Umbilical cord (tissue), 2 donors: ENCODE results near the gene SETD7. TPM values are rescaled to one million over a fixed set of nuclear protein-coding genes. Genes with fewer than 3 reads are reported as not detected.

ENCODE experiments used
- DNase-seq: peaks from one replicate; pipeline ENCODE4 v3.0.0-alpha.2; 2015; ENCODE audit warnings: low spot score
- total RNA-seq: library from RNA; depleted of rRNA; stranded (reverse); fragments of >200 nt; gene quantifications from one replicate; pipeline ENCODE4 v1.2.3, GENCODE V29; 2014; ENCODE audit warnings: low replicate concordance; ENCODE audit not compliant: insufficient read depth

Gene SETD7
- total RNA-seq, 1 donor from 2014 or later: 122 TPM

DNA sequence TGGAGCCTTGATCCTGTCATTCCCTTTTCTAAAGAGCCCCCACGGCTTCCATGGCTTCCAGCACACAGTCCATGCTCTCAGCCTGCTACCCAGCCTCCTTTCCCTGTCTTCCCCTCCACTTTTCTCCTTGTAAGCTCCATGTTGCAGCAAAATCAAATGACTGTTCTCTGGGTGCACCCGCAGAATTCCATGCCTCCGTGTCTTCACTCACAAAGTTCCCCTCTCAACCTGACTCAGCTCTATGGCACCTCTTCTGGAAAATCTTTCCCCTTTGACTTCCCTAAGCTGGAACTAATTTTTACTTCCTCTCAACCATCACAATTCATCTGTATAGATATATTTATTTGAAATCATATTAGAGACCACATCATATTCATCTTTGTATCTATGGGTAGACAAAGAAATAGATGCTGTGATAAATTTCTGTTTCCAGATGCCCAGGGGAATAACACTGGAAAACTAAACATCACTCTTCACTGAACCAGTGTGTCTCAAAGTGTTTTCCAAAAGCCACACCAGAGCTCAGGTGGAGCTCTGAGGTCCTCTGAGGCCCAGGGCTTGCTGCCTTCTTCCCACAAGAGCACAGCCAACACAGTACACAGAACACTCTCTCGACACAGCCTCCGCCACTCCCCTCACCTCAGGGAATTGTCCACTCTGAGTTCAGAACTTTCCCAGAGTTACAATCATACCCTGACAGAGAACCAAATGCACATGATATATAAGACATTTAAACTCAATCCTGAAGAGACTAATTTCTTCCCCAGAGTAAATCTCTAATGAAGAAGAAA, 3.3 kb downstream of the SETD7 start:
- no peak for DNase-seq

DNA sequence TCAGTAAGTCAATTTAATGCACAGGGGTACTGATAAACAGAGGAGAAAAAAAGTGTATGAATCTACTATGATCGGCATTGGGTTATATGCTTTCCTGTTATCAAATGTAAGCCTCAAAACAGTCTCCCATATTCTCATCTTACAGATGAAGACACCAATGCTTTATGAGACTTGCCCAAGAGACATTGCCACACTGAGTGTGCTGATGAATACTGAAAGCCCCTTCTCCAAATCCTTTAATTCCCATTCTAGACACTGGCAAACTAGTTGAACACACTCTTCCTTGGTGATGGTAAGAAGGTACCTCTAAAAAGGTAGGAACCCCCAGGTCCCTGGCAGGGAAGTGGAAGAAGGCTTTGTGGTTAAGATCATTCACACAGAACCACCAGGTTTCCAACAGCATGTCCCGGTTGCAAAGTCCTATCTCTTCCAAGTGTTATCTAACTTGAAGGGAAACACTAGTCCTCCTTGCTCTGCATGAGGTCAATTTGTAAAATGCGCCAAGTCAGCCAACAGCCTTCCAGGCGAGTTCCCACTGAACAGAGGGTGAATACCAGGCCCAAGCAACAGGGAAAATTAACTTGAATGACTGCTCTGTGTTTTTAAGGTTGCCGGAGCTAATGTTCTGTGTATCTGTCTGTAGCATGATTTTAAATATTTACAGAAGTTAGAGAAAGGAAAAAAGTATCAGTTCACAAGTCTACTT, 5.1 kb downstream of the SETD7 start:
- DNase-seq: peak; percentile 75

DNA sequence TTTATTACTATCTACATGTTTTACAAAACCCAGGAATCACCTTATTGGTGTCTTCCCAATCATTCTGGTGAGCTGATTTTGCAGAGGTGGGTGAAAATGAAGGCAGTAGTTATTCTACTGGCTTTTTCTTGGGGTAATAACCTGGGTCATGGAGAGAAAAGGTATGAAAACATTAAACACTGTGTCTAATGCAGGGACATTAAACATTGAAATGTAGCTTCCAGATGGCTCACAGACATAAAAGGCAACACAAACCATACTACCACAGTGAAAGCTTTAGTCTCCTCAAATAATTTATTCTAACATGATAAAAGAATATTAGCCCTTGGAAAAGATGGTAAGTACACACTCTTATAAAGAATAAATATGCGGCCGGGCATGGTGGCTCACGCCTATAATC, 8.0 kb downstream of the SETD7 start:
- no peak for DNase-seq

DNA sequence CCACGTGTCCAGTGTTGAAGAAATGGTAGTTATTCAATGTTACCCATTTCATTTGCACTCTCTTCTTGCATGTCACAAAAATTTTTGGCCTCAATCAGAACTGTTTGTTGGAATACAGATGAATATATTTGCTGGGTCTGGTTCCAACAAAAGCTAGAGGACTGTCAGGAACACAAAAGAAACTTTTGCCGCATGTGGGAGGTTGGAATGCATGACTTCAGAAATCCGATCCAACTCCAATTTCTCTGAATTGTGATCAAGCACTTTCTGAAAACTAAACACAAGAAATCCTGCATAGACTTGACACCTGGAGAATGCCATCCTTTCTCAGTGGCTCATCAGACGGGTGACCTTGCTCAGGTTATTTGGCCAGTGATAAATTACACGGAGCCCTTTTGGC, 15.4 kb downstream of the SETD7 start:
- DNase-seq: no peak

DNA sequence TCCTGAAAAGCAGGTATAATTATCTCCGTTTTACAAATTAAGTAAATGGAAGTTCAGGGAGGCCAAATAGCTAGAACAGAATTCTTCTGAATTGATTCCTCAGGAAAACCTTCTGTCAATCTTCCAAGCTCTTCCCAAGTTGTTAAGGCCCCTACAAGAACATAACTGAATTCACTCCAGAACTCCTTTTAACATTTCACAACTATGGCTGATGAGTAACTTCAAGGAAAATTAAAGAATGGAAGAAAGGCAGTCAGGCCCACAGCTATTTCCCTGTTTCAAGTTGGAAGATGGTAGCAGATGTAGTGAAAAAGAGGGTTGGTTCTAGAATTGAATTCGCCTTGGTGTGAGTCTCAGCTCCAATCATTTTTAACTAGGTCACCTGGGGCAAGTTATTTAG, 15.9 kb downstream of the SETD7 start:
- no peak for DNase-seq

DNA sequence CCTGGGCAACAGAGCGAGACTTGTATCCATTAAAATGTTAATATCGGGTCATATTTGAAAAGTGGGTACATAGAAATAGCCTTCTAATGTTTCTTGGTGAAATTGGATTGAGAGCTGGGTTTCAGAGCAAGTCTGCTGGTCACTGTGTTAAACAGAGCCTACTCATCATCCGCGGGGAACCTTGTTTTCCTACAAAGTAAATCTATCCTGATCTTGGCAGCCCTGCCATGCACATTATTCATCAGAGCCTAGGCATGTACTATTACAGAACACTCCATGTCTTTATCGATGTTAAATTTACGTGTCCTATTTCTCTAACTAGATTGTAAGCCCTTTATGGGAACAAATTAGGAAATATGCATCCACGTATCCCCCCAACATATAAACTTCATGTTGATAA, 18.7 kb downstream of the SETD7 start:
- no peak for DNase-seq

DNA sequence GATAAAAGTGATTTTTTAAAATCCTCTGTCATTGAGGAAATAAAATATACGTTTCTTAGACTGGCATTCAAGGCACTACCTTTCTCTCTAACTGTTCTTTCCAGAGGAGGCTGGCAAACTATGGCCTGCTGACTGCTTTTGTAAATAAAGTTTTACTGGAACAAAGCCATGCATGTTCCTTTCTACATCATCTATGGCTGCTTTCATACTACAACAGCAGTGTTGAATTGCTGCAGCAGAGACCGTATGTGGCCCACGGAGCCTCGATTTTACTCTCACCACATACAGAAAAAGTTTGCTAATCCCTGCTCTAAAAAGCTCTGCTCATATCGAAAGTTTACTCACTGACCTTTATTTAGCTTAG, 20.2 kb downstream of the SETD7 start:
- no peak for DNase-seq

DNA sequence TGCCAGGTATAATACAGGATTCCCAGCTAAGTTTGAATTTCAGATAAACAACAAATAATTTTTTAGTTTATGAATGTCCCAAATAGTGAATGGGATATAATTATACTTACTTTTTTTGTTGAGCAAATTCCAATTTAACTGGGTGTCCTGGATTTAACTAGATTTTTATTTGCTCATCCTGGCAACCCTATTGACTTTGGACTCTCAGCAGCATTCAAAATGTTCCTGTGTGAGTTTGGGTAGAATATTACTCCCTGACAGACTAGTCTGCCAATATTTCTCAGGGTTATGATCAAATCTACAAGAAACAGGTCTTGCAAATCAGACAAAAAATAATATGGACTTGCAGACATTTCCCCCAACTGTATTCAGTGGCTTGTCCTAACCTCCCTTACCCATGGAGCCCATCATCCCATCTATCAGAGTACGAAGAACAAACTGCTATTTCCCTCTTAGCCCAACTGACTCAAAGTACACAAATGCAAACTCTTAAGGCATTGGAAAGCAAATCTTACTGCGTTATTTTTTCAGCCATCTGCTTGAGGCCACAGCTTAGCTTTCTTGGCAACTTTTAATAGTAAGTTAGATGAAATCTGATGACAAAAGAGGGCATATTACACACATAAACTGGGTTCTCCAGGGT, 20.7 kb downstream of the SETD7 start:
- DNase-seq: no peak

DNA sequence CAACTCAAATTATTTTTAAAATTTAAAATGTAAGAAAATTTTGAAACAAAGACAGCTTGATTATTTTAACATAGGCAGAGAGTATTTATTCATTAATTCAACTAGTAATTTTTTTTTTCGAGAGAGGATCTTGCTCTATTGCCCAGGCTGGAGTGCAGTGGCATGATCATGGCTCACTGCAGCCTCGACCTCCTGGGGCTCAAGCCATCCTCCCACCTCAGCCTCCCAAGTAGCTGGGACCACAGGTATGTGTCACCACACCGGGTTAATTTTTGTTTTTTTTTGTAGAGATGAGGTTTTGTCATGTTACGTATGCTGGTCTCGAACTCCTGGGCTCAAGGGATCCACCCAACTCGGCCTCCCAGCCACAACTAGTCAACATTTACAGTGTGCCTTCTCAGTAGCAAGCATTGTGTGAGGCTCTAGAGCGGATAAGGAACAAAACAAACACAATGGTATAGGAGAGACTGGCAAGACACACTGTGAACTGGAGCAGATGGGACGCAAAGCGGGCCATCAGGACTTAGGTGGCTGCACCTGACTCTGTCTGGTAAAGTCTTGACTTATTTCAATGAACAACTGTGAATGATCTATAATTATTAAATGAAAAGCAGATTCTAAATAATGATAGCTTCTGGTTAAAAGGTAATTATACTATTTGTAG, 21.6 kb downstream of the SETD7 start:
- no peak for DNase-seq

DNA sequence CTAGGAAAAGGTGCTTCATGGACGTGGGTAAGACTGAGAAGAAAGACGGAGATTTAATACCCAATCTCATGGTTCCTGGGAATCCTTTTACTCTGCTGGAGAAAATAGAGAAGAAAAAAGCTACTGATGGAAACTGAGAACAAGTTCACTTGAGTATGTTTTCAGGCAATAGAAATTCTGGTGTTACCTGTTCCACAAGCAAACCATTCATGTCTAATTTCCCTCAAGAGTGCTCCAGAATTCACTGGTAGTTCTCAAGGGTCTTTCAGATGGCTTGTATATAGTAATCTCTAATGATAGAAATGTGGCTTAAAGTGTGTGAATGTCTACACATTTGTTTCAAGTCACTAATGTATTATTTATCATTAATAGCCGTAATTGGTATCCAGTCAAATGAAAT, 22.5 kb downstream of the SETD7 start:
- no peak for DNase-seq

DNA sequence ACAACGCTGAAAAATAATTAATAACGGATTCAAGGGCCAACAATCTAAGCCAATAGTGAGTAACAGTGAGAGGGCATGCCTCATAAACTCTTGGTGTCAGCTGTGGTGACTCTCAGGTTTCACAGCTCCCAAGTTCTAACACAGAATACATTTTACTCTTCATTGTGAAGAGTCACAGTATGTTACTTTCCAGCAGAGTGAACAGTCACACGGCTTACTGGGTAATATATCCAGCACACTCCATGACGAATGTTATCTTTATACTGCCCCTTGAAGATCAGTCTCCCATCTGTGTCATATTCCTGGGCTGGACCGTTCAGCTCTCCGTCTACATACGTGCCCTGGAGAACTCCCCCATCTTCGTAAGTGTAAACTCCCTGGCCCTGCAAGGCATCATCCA, 23.1 kb downstream of the SETD7 start:
- no peak for DNase-seq

DNA sequence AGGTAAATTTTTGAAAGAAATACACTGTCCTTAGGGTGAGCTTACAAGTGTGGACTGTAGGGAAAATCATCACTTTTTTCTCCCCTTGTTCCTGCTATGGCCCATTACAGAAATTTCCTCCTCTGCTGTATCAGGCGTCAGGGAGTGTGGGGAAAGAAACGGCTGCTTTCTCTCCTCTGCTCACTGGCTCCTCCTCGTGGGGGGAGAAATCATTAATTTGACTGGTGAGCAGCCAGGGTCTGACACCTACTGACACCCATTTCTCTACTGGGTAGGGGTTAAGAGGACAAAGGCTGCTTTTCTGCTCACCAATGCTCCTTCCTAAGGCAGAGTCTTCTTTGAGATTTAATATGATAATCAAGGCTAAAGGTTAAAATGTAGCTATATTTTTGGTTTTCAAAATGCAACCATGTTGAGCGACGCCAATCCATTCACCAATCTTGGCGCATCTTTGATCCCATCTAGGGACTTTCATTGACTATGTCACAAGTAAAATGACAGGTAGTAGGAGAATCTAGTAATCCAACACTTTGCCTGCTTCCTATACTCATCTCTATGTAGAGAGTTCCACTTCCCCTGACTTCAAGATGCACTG, 25.1 kb downstream of the SETD7 start:
- no peak for DNase-seq

DNA sequence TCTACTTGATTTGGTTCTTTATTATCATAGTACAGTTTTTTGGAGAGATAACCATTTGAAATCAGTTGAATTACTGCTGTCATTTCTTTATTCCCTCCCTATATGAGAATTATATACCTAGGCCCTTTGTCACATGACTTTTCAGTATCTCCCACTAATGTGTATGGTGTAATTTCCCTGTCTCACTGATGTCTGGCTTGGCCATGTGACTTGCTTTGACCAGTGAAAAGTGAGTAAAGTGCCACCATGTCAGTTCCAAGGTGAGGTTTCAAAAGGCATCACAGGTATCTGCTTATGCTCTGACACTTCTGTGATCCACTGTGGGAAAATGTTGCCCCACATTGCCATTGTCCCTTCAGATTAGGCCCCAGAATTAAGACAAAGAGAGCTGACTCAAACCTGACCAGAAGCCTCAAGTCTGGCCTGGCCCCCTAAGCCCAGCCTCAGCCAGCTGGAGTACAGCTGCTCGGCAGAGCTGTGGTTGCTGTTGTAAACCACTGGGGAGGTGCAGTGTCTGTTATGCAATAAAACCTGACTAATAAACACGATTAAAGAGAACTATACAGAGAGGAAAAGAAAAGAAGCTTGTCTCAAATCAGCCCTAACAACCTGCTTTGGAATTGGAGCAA, 27.5 kb downstream of the SETD7 start:
- DNase-seq: peak; percentile 65

DNA sequence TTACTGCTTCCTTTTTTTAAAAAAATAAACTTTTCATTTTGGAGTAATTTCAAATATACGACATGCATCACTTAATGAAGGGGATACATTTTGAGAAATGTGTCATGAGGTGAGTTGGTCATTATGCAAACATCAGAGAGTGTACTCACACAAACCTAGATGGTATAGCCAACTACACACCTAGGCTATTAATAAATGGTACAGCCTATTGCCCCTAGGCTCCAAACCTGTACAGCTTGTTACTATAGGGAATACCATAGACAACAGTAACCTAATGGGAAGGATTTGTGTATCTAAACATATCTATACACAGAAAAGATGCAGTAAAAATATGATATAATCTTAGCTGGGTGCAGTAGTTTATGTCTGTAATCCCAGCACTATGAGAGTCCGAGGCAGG, 29.1 kb downstream of the SETD7 start:
- DNase-seq: no peak

DNA sequence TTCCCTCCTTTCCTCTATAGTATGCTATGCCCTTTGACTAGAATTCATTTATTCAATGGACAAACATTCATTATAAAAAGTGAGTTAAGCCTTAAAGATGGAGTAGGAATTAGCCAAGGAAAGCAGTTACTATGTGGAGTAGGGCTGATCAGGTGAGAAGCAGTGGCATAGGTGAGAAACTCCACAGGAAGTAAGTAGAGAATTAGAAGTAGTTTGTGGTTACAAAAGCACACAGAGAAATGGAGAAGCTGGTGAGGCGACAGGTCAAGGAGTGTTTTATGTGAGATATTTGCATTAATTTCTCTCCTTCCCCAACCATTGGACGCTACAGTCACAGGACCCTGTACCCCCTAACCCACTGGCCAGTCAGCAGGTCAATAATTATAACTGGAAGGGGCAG, 30.6 kb downstream of the SETD7 start:
- DNase-seq: no peak

DNA sequence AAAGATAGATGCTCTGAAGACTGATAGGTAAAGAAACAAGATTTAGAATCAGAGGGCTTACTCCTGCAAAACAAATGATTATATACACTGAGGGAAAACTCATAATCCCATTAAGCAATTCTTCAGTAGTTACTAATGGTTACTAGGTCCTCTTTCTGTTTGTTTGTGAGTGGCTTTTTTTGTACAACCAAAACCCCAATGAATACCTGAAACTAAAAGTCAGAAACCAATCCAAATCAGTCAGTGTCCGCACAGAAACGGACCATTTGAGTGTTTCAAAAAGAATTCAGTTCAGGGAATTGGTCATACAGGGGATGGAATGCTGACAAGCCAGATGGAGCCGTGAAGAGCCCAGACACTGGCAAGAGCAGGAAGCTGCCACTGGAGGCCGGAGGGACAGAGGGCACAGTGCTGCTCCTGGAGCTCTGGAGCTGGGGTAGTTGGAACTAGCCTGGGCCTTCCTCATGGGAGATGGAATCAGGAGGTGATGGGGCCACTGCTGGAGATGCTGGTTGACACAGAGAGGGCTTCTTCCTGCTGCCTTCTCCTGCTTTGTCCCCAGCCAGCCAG, 31.9 kb downstream of the SETD7 start:
- no peak for DNase-seq

DNA sequence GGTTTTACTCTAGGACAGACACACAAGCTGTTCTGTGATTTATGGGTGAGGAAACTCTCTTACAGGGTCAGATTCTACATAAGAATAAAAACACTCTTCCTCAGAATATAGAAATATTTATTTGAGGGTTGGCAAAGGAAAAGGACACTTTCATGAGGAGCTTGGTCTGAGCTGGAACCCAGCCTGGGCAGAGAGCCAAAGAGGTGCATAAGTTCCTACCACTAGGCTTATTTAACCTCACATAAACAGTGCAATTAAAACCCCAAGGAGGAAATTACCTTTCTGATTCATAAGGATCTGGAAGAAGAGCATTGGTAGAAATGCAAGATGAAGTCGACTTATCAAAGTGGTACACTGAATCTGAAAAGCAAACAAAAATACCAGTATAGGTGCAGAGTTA, 32.9 kb downstream of the SETD7 start:
- no peak for DNase-seq

DNA sequence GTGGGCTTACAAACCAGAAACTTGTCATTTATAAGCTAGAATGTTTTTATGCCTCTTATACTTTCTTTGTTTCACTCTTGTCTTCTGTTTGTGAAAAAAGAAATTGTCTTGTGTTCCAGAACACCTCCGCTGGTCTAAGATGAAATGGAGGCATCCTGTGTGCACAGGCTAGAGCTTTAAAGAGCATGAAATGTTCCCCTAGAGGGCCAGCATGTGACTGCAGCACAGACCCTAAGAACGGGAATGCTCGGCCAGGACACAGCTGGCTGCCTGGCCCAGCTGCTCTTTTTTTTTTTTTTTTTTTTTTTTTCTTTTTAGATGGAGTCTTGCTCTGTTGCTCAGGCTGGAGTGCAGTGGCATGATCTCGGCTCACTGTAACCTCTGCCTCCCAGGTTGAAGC, 33.6 kb downstream of the SETD7 start:
- DNase-seq: no peak

DNA sequence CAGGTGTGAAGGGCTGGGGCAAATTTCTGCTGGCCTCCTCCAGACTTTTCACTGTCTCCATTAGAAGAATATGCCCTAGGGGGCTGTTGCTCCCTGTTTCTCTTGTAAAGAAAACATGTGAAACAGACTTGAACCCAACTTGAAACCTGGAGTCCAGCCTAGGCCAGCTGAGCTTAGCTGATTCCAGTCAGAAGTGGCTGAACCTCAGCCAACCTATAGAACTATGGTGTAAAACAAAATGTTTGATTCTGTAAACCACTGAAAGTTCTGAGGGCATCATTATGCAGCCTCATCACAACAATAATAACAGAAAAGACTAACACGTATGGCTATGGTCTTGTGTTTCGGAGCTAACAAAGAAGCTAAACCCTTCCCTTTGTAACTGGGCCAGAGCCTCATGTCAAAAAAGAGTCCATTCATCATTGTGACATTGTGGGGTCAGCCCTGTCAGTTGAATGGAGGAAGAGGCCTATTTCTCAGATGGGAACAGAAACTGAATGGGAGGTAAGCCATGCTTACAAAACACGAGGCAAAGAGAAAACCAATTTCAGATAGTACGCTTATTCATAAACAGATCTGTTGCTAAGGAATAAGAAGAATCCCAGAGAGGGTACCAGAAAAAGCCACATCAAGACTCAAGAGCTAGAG, 34.1 kb downstream of the SETD7 start:
- DNase-seq: no peak

DNA sequence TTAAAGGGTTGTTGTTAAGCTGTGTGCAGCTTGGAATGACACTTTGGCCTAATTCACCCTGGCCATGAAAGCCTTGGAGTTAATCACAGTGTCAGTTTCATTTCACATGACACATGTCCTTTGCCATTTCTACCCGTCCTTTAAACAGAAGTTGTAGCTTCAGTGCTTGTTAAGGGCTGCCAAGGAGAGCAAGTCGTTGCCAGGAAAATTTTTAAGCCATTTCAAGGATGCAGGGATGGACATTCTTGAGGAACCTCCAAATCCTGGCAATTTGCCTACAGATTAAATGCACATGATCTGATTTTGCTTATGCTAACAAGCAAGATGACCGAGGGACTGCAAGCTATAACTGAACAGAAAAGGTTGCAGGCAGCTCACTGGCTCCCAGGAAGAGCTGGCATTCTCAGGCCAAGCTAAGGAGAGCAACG, 40.5 kb downstream of the SETD7 start:
- no peak for DNase-seq
